Psoas muscle (tissue), 8 donors: ENCODE results near the gene ABHD15. TPM values are rescaled to one million over a fixed set of nuclear protein-coding genes. Genes with fewer than 3 reads are reported as not detected.

Experiments used
- ATAC-seq, 4 donors: fragments of 200-7000 bp; cut with Tn5 transposase; one replicate each; pipeline ENCODE4 v1.9.1; 2020; ENCODE audit warnings: moderate library complexity in 3 of 4, mild to moderate bottlenecking in 2 of 4
- DNase-seq, 2 donors: peaks; one replicate each; pipeline ENCODE4 v3.0.0-alpha.2; 2020
- H3K27ac ChIP-seq: fragments of 200-600 bp; one replicate; pipeline ENCODE4 v1.8.0; 2022
- H3K27me3 ChIP-seq, 3 donors: fragments of 200-600 bp in 1 of 3; one replicate each; pipeline versions ENCODE4 v1.6.1 to v1.8.0; 2013 to 2022; ENCODE audit warnings: low read length in 2 of 3, mild to moderate bottlenecking in 2 of 3, moderate library complexity in 1 of 3; ENCODE audit not compliant: insufficient read depth in 3 of 3
- H3K36me3 ChIP-seq, 2 donors: fragments of 200-600 bp in 1 of 2; one replicate each; pipeline versions ENCODE4 v1.6.1 to v1.8.0; 2013 to 2022; ENCODE audit warnings: low read depth in 1 of 2, mild to moderate bottlenecking in 1 of 2, moderate library complexity in 1 of 2; ENCODE audit not compliant: insufficient read depth in 1 of 2
- H3K4me1 ChIP-seq: fragments of 200-600 bp; one replicate; pipeline ENCODE4 v1.8.0; 2022
- H3K4me3 ChIP-seq: fragments of 200-600 bp; one replicate; pipeline ENCODE4 v1.8.0; 2022; ENCODE audit warnings: mild to moderate bottlenecking
- H3K9me3 ChIP-seq: fragments of 200-600 bp; one replicate; pipeline ENCODE4 v1.8.0; 2022
- WGBS, 3 donors: extraction: QIAGEN DNeasy Blood & Tissue Kit; methylation state at CpG; one replicate each; pipeline versions ENCODE4 v1.1.6 to v1.1.7; 2013; 5-methylcytosine and 5-hydroxymethylcytosine counted together
- intact Hi-C, 2 donors: fragments of 100-400 bp; cut with DNase I; formaldehyde crosslinking; loops; one replicate each; pipeline versions ENCODE4 v1.11.0 to v1.14.2; 2022
- polyA plus RNA-seq, 3 donors: library from polyadenylated mRNA; stranded (reverse); fragments of 200-250 nt; gene quantifications; one replicate each; pipeline ENCODE4 v1.2.3, GENCODE V29; 2013
- total RNA-seq, 4 donors: library from RNA; stranded (reverse); fragmentation: NEBNext Ultra II Directional in 2 of 4; extraction: Animal tissue kit (Norgen Biotek cat#: 25700) in 2 of 4; gene quantifications; one replicate each; pipeline versions ENCODE4 v1.2.1 to v1.2.4, GENCODE V29; 2021 to 2023
- TF ChIP-seq, protein P1 (sequence below): fragments of 200-600 bp; IDR thresholded peaks from one replicate; pipeline ENCODE4 v1.8.0; 2022; ENCODE audit warnings: antibody characterized with exemption
- donor health status: healthy with polysubstance abuse.
- donor health status: DM: no; HTN: no; CAD: no; lungs with moderate emphysema.
- donor health status: Bipolar disorder and iron deficiency.
- donor health status: healthy.
- donor health status: DM: yes; HTN: yes; CAD: no.
- donor health status: DM: no; HTN: no; CAD: no.
- donor health status: DM: no; HTN: no; CAD: no.
- donor health status: DM: yes; HTN: yes; CAD: no.

ABHD15 gene
- total and polyA plus RNA-seq, 7 donors, result 1.6 to 7.9 (median 2.6) TPM

DNA sequence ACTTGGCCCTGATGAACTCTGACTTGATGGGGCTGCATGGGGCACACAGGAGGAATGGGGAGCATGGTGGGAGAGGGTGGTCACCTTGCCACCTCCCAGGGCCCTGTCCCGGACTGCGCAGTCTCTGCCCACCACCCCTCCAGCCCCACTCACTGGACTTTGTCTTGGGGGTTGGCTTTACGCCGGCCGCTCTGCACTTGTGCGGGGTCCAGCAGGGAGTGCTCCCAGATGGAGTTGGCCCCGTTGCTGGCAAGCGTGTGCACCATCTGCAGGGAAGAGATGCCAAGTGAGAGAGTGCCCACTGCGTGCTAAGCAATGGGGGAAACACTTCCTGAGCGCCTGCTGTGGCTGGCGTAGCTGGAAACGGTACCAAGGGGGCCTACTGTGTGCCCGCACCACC lies 15.9 kb upstream of the ABHD15 start:
- H3K36me3 ChIP-seq, result peaks cover 0 to 53% of the 10 kb centered on the region in 2 donors
- DNase-seq, result peak in 1 of 2 donors; percentile 60
- no peaks in the 10 kb centered on the region for H3K27me3 ChIP-seq
- no peak for ATAC-seq
- peaks cover 50% of the 10 kb centered on the region for H3K4me1 ChIP-seq
- no peak overlapping the region for H3K27ac ChIP-seq
- WGBS, 3 donors, result 27 to 40% (median 28%) methylated on average over 13 of the region's 13 CpGs
- intact Hi-C loops, result loop anchor here in 1 of 2 donors (10.0 kb wide), 1 partner anchor 352 kb away; the partner anchor contains the start of gene SSH2
- H3K4me3 ChIP-seq, result no peak overlapping the region
- H3K9me3 ChIP-seq, result no peaks in the 10 kb centered on the region
- TF ChIP-seq, protein P1, sequence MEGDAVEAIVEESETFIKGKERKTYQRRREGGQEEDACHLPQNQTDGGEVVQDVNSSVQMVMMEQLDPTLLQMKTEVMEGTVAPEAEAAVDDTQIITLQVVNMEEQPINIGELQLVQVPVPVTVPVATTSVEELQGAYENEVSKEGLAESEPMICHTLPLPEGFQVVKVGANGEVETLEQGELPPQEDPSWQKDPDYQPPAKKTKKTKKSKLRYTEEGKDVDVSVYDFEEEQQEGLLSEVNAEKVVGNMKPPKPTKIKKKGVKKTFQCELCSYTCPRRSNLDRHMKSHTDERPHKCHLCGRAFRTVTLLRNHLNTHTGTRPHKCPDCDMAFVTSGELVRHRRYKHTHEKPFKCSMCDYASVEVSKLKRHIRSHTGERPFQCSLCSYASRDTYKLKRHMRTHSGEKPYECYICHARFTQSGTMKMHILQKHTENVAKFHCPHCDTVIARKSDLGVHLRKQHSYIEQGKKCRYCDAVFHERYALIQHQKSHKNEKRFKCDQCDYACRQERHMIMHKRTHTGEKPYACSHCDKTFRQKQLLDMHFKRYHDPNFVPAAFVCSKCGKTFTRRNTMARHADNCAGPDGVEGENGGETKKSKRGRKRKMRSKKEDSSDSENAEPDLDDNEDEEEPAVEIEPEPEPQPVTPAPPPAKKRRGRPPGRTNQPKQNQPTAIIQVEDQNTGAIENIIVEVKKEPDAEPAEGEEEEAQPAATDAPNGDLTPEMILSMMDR, result no peak

DNA sequence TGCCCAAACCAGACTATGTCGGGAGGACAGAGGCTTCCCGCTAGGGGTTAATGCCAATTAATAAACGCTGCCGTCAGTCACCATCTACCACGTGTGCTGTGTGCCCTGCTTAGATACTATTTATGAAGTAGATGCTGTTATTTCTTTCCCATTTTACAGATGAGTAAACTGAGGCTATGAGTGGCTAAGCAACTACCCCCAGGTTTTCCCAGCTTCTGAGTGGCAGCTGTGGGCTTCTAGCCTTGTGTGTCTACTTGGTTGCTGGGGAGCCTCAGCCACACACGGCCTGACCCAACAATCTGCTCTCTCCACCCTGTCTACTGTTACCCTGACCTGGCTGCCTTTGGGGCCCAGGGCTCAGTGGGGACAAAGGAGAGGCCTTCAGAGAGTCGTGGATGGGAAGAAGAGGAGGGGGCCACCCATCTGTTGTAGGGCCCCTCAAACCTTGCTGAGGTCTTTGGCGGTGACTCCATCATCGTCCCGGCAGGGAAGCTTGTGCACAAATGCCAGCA lies 15.5 kb upstream of the ABHD15 start:
- Histone ChIP-seq H3K36me3 (peaks cover 0 to 57% of the 10 kb centered on the region in 2 donors), H3K27ac (no peak overlapping the region), H3K27me3 (no peaks in the 10 kb centered on the region), H3K4me3 (no peak overlapping the region), H3K4me1 (peaks cover 45% of the 10 kb centered on the region), H3K9me3 (no peaks in the 10 kb centered on the region)
- DNase-seq (no peak), ATAC-seq (no peak)
- TF ChIP-seq, protein P1, result no peak
- 48 to 53% (median 50%) methylated on average over 10 of the region's 10 CpGs for WGBS, 3 donors
- intact Hi-C loops, result loop anchor here in 1 of 2 donors (10.0 kb wide), 1 partner anchor 352 kb away; the partner anchor contains the start of gene SSH2

DNA sequence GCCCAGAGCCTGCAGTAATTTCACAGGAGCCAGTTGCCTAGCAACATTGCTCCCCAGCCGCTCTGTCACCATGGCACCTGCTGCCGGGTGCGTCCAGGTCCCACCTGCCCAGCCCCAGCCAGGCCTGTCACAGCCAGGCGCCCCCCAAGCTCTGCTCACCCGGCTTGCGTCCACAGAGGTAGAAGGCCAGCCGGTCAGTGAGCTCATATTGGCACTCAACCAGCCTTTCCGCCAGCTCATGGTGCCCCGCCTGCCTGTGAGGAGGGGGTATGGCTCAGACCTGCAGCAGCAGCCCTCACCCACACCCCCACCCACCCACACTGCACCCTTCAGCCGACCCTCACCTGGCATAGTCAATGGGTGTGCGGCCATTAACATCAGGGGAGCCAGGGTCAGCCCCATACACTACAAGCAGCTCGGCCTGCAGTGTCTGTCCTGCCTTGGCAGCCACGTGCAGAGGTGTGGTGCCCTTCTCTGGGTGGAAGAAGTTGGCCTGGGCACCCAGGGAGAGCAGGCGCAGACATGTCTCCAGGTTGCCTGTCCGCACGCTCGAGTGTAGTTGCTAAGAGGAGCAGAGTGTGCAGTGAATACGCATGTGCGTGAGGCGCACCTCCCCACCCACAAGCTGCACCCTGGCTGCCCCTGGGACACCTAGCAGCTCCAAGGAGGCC lies 14.9 kb upstream of the ABHD15 start:
- no peak overlapping the region for H3K27ac ChIP-seq
- H3K4me3 ChIP-seq, result no peak overlapping the region
- H3K36me3 ChIP-seq, result peaks cover 0 to 63% of the 10 kb centered on the region in 2 donors
- H3K27me3 ChIP-seq, result no peaks in the 10 kb centered on the region
- no peaks in the 10 kb centered on the region for H3K9me3 ChIP-seq
- TF ChIP-seq, protein P1, result no peak
- peaks cover 40% of the 10 kb centered on the region for H3K4me1 ChIP-seq
- ATAC-seq (no peak), DNase-seq (no peak)
- 76 to 85% (median 77%) methylated on average over 17 to 20 of the region's 20 CpGs for WGBS, 3 donors
- intact Hi-C loops, result loop anchor here in 1 of 2 donors (2.0 to 10.0 kb wide), 2 partner anchors 33 to 353 kb away; partner anchors contain the start of gene SSH2

DNA sequence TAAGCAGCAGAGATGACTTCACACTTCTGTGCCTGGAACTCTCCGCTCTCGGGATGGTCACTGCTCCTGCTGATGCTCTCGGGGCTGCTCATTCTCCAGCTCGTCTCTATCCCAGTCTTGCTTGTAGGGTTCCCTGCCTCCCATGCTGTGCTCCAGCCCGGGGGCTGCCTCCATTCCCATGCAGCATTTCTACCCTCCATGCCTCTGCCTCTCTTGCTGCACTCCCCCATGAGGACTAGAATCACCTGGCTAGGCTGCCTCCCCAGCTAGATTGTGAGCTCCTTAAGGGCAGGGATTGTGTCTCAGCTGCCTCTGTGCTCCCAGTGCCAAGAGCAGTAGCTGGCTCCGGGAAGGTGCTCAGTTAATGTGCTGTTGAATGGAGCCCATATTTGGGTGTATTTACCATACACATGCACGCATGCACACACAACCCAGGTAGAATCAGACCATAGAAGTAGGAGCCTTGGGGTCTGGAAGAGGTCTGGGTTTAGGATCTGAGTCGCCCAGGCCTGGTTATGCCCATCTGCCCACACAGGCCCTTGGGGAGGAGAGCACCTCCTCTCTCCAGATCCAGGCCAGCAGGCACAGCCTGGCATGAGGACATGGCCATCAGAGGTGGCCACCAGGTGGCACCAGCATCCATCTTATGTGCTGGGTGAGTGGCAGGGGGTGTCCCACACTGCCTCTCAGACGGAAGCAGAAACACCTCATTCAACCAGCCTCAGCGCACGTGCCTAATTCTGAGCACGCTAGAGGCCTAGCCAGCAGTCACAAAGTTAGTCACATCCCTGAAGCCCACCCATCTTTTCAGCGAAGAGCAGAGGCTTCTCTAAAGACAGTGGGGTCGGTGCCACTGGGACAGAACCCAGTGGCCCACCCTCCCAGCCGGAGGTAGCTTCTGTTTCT lies 13.3 kb upstream of the ABHD15 start:
- no peak overlapping the region for H3K4me3 ChIP-seq
- intact Hi-C loops, result loop anchor here in 1 of 2 donors (2.0 to 10.0 kb wide), 3 partner anchors 35 to 513 kb away; partner anchors contain the start of gene SSH2
- peak overlapping the region; percentile 42 for H3K27ac ChIP-seq
- peaks cover 27% of the 10 kb centered on the region for H3K4me1 ChIP-seq
- H3K27me3 ChIP-seq, result no peaks in the 10 kb centered on the region
- DNase-seq, result peak; percentile 88 to 95
- peaks cover 0 to 79% of the 10 kb centered on the region in 2 donors for H3K36me3 ChIP-seq
- WGBS, 3 donors, result 57 to 59% (median 57%) methylated on average over 15 of the region's 15 CpGs
- TF ChIP-seq, protein P1, result peak; percentile 90
- peak; percentile 88 to 94 (median 90) for ATAC-seq
- H3K9me3 ChIP-seq, result no peaks in the 10 kb centered on the region
